OCI-LY7 (cell line): ENCODE data around the gene HMCN1.

ENCODE experiments used
- EZH2phosphoT487 ChIP-seq: fragments of 200-600 bp; sonication (generic); IDR thresholded peaks from 2 replicates; pipeline ENCODE4 v1.6.1; 2018; ENCODE audit warnings: low read depth, borderline replicate concordance, mild to moderate bottlenecking, mixed run types, antibody characterized with exemption, low read length, moderate library complexity, mixed read lengths
- TF ChIP-seq, protein P1 (sequence below): fragments of 200-600 bp; sonication (generic); conservative IDR thresholded peaks from 2 replicates; pipeline ENCODE4 v1.5.1; 2014; ENCODE audit warnings: mild to moderate bottlenecking, antibody characterized with exemption, low read length, moderate library complexity, mixed read lengths

DNA sequence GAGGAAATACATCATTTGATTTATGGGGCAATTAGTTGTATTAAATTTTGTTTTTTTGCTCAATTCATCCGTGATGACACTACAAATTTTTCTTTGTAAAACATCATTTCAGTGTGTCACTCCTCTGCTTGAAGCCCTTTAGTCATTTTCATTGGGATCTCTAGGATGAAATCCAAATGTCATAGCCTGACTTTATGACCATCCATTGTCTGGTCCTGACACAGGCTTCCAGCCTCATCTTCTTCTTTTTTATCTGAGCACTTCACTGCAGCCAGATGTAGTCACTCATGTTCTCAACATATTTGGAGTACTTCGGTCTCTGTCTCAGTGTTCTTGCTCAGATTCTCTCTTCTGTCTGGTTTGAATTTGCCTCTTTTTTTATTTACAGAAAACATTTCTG lies 173.1 kb downstream of the HMCN1 start:
- TF ChIP-seq, protein P1, sequence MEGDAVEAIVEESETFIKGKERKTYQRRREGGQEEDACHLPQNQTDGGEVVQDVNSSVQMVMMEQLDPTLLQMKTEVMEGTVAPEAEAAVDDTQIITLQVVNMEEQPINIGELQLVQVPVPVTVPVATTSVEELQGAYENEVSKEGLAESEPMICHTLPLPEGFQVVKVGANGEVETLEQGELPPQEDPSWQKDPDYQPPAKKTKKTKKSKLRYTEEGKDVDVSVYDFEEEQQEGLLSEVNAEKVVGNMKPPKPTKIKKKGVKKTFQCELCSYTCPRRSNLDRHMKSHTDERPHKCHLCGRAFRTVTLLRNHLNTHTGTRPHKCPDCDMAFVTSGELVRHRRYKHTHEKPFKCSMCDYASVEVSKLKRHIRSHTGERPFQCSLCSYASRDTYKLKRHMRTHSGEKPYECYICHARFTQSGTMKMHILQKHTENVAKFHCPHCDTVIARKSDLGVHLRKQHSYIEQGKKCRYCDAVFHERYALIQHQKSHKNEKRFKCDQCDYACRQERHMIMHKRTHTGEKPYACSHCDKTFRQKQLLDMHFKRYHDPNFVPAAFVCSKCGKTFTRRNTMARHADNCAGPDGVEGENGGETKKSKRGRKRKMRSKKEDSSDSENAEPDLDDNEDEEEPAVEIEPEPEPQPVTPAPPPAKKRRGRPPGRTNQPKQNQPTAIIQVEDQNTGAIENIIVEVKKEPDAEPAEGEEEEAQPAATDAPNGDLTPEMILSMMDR: no peak
- TF ChIP-seq EZH2phosphoT487: no peak
